Measurements from ENCODE around the gene PIP5K1C. TPM values are rescaled to one million over a fixed set of nuclear protein-coding genes. Genes with fewer than 3 reads are reported as not detected.

PIP5K1C gene
- total and polyA plus RNA-seq, 9 donors: 6.0 to 41.7 (median 30.8) TPM

GRCh38 chr19:3612901-3613741 is 87.1 kb downstream of the PIP5K1C start:
- Histone ChIP-seq H3K4me3 (no peak overlapping the region), H3K36me3 (no peaks in the 10 kb centered on the region), H3K27ac (no peak overlapping the region), H3K27me3 (no peaks in the 10 kb centered on the region), H3K9me3 (no peaks in the 10 kb centered on the region), H3K4me1 (ENCODE audit: insufficient read depth) (peaks cover 1% of the 10 kb centered on the region)
- peak in 4 of 5 donors; percentile 31 to 67 (median 52) for DNase-seq
- TF ChIP-seq EP300 (IDR thresholded peaks at IDR 0.05) (no peak), POLR2A (IDR thresholded peaks at IDR 0.05) (no peak)
- TF ChIP-seq, protein P1, sequence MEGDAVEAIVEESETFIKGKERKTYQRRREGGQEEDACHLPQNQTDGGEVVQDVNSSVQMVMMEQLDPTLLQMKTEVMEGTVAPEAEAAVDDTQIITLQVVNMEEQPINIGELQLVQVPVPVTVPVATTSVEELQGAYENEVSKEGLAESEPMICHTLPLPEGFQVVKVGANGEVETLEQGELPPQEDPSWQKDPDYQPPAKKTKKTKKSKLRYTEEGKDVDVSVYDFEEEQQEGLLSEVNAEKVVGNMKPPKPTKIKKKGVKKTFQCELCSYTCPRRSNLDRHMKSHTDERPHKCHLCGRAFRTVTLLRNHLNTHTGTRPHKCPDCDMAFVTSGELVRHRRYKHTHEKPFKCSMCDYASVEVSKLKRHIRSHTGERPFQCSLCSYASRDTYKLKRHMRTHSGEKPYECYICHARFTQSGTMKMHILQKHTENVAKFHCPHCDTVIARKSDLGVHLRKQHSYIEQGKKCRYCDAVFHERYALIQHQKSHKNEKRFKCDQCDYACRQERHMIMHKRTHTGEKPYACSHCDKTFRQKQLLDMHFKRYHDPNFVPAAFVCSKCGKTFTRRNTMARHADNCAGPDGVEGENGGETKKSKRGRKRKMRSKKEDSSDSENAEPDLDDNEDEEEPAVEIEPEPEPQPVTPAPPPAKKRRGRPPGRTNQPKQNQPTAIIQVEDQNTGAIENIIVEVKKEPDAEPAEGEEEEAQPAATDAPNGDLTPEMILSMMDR (IDR thresholded peaks at IDR 0.05): no peak
- WGBS, 3 donors: 72 to 78% (median 76%) methylated on average over 75 to 79 of the region's 79 CpGs
- intact Hi-C loops (cut with DNase I): loop anchor here in 2 of 4 donors (10.0 kb wide), 2 partner anchors 68 to 288 kb away; no protein-coding TSS in a partner anchor

DNA sequence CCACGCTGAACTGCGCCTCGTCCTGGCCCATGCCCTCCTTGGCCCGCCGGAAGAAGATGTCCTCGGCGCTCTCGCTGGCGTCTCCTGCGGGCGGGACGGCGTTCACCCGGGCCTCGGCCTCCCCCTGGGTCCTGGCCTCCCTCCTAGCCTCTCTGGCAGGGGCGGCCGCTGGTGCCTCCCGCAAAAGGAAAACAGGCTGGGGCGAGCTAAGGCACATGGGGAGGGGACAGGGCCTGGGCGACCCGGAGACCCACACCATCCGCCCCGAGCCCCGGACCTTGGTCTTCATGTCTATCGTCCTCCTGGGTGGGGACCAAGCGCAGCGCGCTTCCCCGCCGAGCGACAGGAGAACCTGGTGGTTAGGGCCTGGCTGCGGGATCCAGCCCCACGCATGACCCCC is 87.9 kb downstream of the PIP5K1C start:
- Histone ChIP-seq H3K27ac (no peak overlapping the region), H3K4me3 (no peak overlapping the region), H3K9me3 (no peaks in the 10 kb centered on the region), H3K27me3 (no peaks in the 10 kb centered on the region), H3K36me3 (no peaks in the 10 kb centered on the region), H3K4me1 (ENCODE audit: insufficient read depth) (peaks cover 7% of the 10 kb centered on the region)
- intact Hi-C loops (cut with DNase I): loop anchor here in 2 of 4 donors (10.0 kb wide), 2 partner anchors 68 to 288 kb away; no protein-coding TSS in a partner anchor
- TF ChIP-seq EP300 (IDR thresholded peaks at IDR 0.05) (no peak), POLR2A (IDR thresholded peaks at IDR 0.05) (no peak)
- TF ChIP-seq, protein P1 (IDR thresholded peaks at IDR 0.05): no peak
- WGBS, 3 donors: 96% methylated on average over 33 of the region's 33 CpGs
- DNase-seq: peak in 3 of 5 donors; percentile 25 to 41 (median 31)

- DNase-seq: peak in 4 of 5 donors; percentile 23 to 34 (median 28)
- TF ChIP-seq, protein P1 (IDR thresholded peaks at IDR 0.05): no peak
- TF ChIP-seq EP300 (IDR thresholded peaks at IDR 0.05): no peak
- no peak for TF ChIP-seq POLR2A (IDR thresholded peaks at IDR 0.05)
- Histone ChIP-seq H3K36me3 (no peaks in the 10 kb centered on the region), H3K4me1 (ENCODE audit: insufficient read depth) (peaks cover 11% of the 10 kb centered on the region), H3K27ac (no peak overlapping the region), H3K4me3 (no peak overlapping the region), H3K9me3 (no peaks in the 10 kb centered on the region), H3K27me3 (no peaks in the 10 kb centered on the region)
- WGBS, 3 donors: 93 to 97% (median 95%) methylated on average over 36 of the region's 36 CpGs
- intact Hi-C loops (cut with DNase I): loop anchor here in 2 of 4 donors (10.0 kb wide), 2 partner anchors 67 to 287 kb away; no protein-coding TSS in a partner anchor
These were observed 88.4 kb downstream of the PIP5K1C start for GRCh38 chr19:3611841-3612240.

- peak in 3 of 5 donors; percentile 27 to 41 (median 29) for DNase-seq
- intact Hi-C loops (cut with DNase I): loop anchor here in 2 of 4 donors (10.0 kb wide), 2 partner anchors 66 to 286 kb away; no protein-coding TSS in a partner anchor
- Histone ChIP-seq H3K4me3 (no peak overlapping the region), H3K27me3 (no peaks in the 10 kb centered on the region), H3K4me1 (ENCODE audit: insufficient read depth) (peaks cover 11% of the 10 kb centered on the region), H3K9me3 (no peaks in the 10 kb centered on the region), H3K36me3 (no peaks in the 10 kb centered on the region), H3K27ac (no peak overlapping the region)
- WGBS, 3 donors: 76 to 77% (median 76%) methylated on average over 39 to 41 of the region's 41 CpGs
- TF ChIP-seq POLR2A (IDR thresholded peaks at IDR 0.05) (no peak), EP300 (IDR thresholded peaks at IDR 0.05) (no peak)
- TF ChIP-seq, protein P1 (IDR thresholded peaks at IDR 0.05): no peak
These were observed 89.2 kb downstream of the PIP5K1C start for GRCh38 chr19:3610745-3611717.

Measured in ovary (tissue), 9 donors.